Renal cortical epithelial cell (primary cell): Measurements from ENCODE around the gene BPNT1. TPM values are rescaled to one million over a fixed set of nuclear protein-coding genes. Genes with fewer than 3 reads are reported as not detected.

Experiments
- total RNA-seq: library from RNA; depleted of rRNA; stranded (reverse); fragments of >200 nt; gene quantifications from 2 replicates; pipeline ENCODE4 v1.2.3, GENCODE V29; 2014

The BPNT1 gene
- total RNA-seq, 1 donor from 2014 or later: 54.5 TPM

Other genes starting within 250 kb of the BPNT1 start
- 0.05 TPM in 1 of 2 replicates, not detected in the other for gene SLC30A10, start 161.2 kb downstream of the BPNT1 start, total RNA-seq
- 155 and 167 TPM in 2 replicates for gene EPRS1, start 43.3 kb downstream of the BPNT1 start, total RNA-seq
- 105 and 151 TPM in 2 replicates for gene IARS2, start 4.3 kb upstream of the BPNT1 start, total RNA-seq
- 41.8 and 47.0 TPM in 2 replicates for gene RAB3GAP2, start 182.7 kb upstream of the BPNT1 start, total RNA-seq